B cell (primary cell): ENCODE data around the gene VAV3. TPM values are rescaled to one million over a fixed set of nuclear protein-coding genes. Genes with fewer than 3 reads are reported as not detected.

ENCODE experiments used
- ATAC-seq: fragments of 200-7000 bp; cut with Tn5 transposase; one replicate; pipeline ENCODE4 v1.10.0; 2021; ENCODE audit warnings: low read depth, mild to moderate bottlenecking, moderate number of reproducible peaks, moderate library complexity
- CTCF ChIA-PET: fragments of 350-600 bp; sonication (Branson Sonifier 250); formaldehyde crosslinking; loops from one replicate; lab custom pipeline; 2021; ENCODE audit warnings: antibody characterized with exemption, inconsistent platforms; lab: Charles Lee
- POLR2A ChIA-PET: fragments of 350-600 bp; sonication (Branson Sonifier 250); formaldehyde crosslinking; loops from one replicate; lab custom pipeline; 2021; ENCODE audit warnings: antibody characterized with exemption; lab: Charles Lee
- DNase-seq: peaks from one replicate; pipeline ENCODE4 v3.0.0; 2013
- H2AFZ ChIP-seq: 2 replicates; pipeline ENCODE4 v1.6.1; 2012; ENCODE audit warnings: mild to moderate bottlenecking, low read depth, low read length; ENCODE audit not compliant: insufficient read depth, poor library complexity, severe bottlenecking
- H3K27ac ChIP-seq, 2 donors: 1 replicate in 1 of 2; 2 replicates in 1 of 2; pipeline ENCODE4 v1.5.1; 2012 to 2013; ENCODE audit warnings: low read length in 2 of 2, mild to moderate bottlenecking in 2 of 2, moderate library complexity in 1 of 2
- H3K27me3 ChIP-seq, 4 experiments: fragments of 200-600 bp in 1 of 4; sonication (generic) in 1 of 4; replicated peaks in 1 of 4; 1 replicate in 2 of 4; 2 replicates in 2 of 4; pipeline versions ENCODE4 v1.6.1 to v1.7.0; 2013 to 2016; ENCODE audit warnings: low read length in 3 of 4, mild to moderate bottlenecking in 2 of 4, mixed read lengths in 1 of 4, moderate library complexity in 1 of 4; ENCODE audit not compliant: insufficient read depth in 4 of 4, control insufficient read depth in 3 of 4; ENCODE audit errors: control extremely low read depth in 1 of 4
- H3K36me3 ChIP-seq, 2 experiments: replicated peaks in 1 of 2; 1 replicate in 1 of 2; 2 replicates in 1 of 2; pipeline versions ENCODE4 v1.6.1 to v1.7.1; 2013; ENCODE audit warnings: low read length in 1 of 2; ENCODE audit not compliant: insufficient read depth in 2 of 2, control insufficient read depth in 1 of 2; ENCODE audit errors: control extremely low read depth in 1 of 2, extremely low read depth in 1 of 2
- H3K4me1 ChIP-seq, 2 donors: fragments of 200-600 bp in 1 of 2; sonication (generic) in 1 of 2; 1 replicate in 1 of 2; 2 replicates in 1 of 2; pipeline versions ENCODE4 v1.5.1 to v1.6.1; 2013 to 2017; ENCODE audit warnings: low read length in 2 of 2; ENCODE audit not compliant: control insufficient read depth in 2 of 2, insufficient read depth in 2 of 2
- H3K4me2 ChIP-seq: replicated peaks from 2 replicates; pipeline ENCODE3; 2012; ENCODE audit warnings: mild to moderate bottlenecking, low read depth, low read length; ENCODE audit not compliant: poor library complexity, severe bottlenecking
- H3K4me3 ChIP-seq, 5 experiments: fragments of 200-600 bp in 1 of 5; sonication (generic) in 1 of 5; 1 replicate in 3 of 5; 2 replicates in 2 of 5; pipeline versions ENCODE4 v1.5.1 to v1.7.0; 2011 to 2016; ENCODE audit warnings: low read length in 4 of 5, mild to moderate bottlenecking in 4 of 5, low read depth in 2 of 5, control low read depth in 1 of 5, moderate library complexity in 1 of 5; ENCODE audit not compliant: insufficient read depth in 1 of 5; ENCODE audit errors: control extremely low read depth in 1 of 5, extremely low read depth in 1 of 5
- H3K79me2 ChIP-seq: fragments of 200-600 bp; sonication (generic); one replicate; pipeline ENCODE4 v1.6.0; 2016; ENCODE audit warnings: low read length; ENCODE audit not compliant: control insufficient read depth, insufficient read depth
- H3K9ac ChIP-seq: fragments of 200-600 bp; sonication (generic); 2 replicates; pipeline ENCODE4 v1.6.1; 2017; ENCODE audit warnings: mild to moderate bottlenecking, low read length, moderate library complexity
- H3K9me3 ChIP-seq, 3 donors: one replicate each; pipeline versions ENCODE4 v1.6.1 to v1.7.1; 2013; ENCODE audit warnings: low read length in 2 of 3; ENCODE audit not compliant: control insufficient read depth in 2 of 3, insufficient read depth in 1 of 3; ENCODE audit errors: control extremely low read depth in 1 of 3
- H4K20me1 ChIP-seq: 2 replicates; pipeline ENCODE4 v1.6.0; 2012; ENCODE audit warnings: mild to moderate bottlenecking, low read length; ENCODE audit not compliant: insufficient read depth, control insufficient read depth, poor library complexity, severe bottlenecking
- H3K27ac Mint-ChIP-seq: one replicate; pipeline ENCODE4 v1.8.0; 2021; ENCODE audit warnings: mixed read lengths
- H3K27me3 Mint-ChIP-seq: one replicate; pipeline ENCODE4 v1.8.0; 2021; ENCODE audit warnings: mixed read lengths
- H3K4me1 Mint-ChIP-seq: one replicate; pipeline ENCODE4 v1.8.0; 2021; ENCODE audit warnings: mixed read lengths
- H3K4me3 Mint-ChIP-seq: one replicate; pipeline ENCODE4 v1.8.0; 2021; ENCODE audit warnings: mixed read lengths
- H3K9me3 Mint-ChIP-seq: one replicate; pipeline ENCODE4 v1.8.0; 2022; ENCODE audit warnings: mixed read lengths; ENCODE audit not compliant: insufficient read depth
- EZH2 ChIP-seq: IDR thresholded peaks from 2 replicates; pipeline ENCODE4 v1.6.1; 2012; ENCODE audit warnings: borderline replicate concordance, low read depth, mild to moderate bottlenecking, moderate library complexity, low read length; ENCODE audit not compliant: insufficient read depth, poor library complexity, severe bottlenecking
- WGBS: methylation state at CpG from one replicate; pipeline ENCODE4 v1.1.5; 2013; ENCODE audit warnings: missing lambda C conversion rate; ENCODE audit not compliant: insufficient coverage; 5-methylcytosine and 5-hydroxymethylcytosine counted together
- intact Hi-C: fragments of 100-400 bp; cut with micrococcal nuclease; formaldehyde crosslinking; loops from one replicate; pipeline ENCODE4 v1.10.0; 2022
- polyA plus RNA-seq: library from polyadenylated mRNA; depleted of rRNA; stranded (reverse); fragments of >200 nt; gene quantifications from 2 replicates; pipeline ENCODE4 v1.2.3, GENCODE V29; 2012
- total RNA-seq, 2 donors: library from RNA; stranded (reverse); fragments of 120-200 nt in 1 of 2; gene quantifications; 1 replicate in 1 of 2; 2 replicates in 1 of 2; pipeline versions ENCODE4 v1.2.3 to v1.2.4, GENCODE V29; 2013 to 2022
- TF ChIP-seq, protein P1 (sequence below): fragments of 200-600 bp; IDR thresholded peaks from one replicate; pipeline ENCODE4 v1.8.0; 2022; ENCODE audit warnings: antibody characterized with exemption, mild to moderate bottlenecking

The VAV3 gene
- total and polyA plus RNA-seq, 2 donors (not counting 1 experiment from before 2014, with no cell fraction given) = 14.8 to 32.5 TPM

DNA sequence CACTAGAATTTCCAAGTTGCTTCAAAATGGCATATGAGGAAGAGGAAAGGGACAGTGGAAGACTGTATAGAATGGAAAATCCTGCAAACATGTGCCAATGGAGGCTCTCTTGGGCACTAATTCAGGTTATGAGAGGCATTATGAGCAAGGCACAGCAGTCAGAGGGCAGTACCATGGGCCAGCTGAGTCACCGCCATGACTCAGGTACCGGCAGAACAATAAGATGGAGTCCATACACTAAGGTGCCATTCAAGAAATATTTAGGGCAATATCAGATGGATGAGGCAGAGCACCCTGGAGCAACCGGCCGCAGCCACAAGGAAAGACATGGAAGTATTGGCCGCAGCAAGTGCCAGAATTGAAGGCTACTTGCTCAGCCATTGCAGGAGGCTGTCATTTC lies 25.6 kb upstream of the VAV3 start:
- Histone ChIP-seq H3K36me3 (no peaks in the 10 kb centered on the region), H3K79me2 (no peaks in the 10 kb centered on the region), H4K20me1 (no peaks in the 10 kb centered on the region), H3K4me3 (no peak overlapping the region), H3K4me1 (no peaks in the 10 kb centered on the region), H3K9me3 (no peaks in the 10 kb centered on the region), H3K9ac (no peak overlapping the region), H2AFZ (no peak overlapping the region), H3K27me3 (no peaks in the 10 kb centered on the region), H3K27ac (no peak overlapping the region), H3K4me2 (no peak overlapping the region)
- Mint-ChIP-seq H3K4me3 (no peak overlapping the region), H3K4me1 (no peaks in the 10 kb centered on the region), H3K9me3 (no peaks in the 10 kb centered on the region), H3K27ac (no peak overlapping the region), H3K27me3 (no peaks in the 10 kb centered on the region)
- DNase-seq = no peak
- ATAC-seq = no peak
- ChIA-PET POLR2A (no interaction called here), CTCF (no interaction called here)
- 100% methylated on average over 5 of the region's 5 CpGs for WGBS
- intact Hi-C loops = no loop called here
- no peak for TF ChIP-seq EZH2
- TF ChIP-seq, protein P1, sequence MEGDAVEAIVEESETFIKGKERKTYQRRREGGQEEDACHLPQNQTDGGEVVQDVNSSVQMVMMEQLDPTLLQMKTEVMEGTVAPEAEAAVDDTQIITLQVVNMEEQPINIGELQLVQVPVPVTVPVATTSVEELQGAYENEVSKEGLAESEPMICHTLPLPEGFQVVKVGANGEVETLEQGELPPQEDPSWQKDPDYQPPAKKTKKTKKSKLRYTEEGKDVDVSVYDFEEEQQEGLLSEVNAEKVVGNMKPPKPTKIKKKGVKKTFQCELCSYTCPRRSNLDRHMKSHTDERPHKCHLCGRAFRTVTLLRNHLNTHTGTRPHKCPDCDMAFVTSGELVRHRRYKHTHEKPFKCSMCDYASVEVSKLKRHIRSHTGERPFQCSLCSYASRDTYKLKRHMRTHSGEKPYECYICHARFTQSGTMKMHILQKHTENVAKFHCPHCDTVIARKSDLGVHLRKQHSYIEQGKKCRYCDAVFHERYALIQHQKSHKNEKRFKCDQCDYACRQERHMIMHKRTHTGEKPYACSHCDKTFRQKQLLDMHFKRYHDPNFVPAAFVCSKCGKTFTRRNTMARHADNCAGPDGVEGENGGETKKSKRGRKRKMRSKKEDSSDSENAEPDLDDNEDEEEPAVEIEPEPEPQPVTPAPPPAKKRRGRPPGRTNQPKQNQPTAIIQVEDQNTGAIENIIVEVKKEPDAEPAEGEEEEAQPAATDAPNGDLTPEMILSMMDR = no peak

DNA sequence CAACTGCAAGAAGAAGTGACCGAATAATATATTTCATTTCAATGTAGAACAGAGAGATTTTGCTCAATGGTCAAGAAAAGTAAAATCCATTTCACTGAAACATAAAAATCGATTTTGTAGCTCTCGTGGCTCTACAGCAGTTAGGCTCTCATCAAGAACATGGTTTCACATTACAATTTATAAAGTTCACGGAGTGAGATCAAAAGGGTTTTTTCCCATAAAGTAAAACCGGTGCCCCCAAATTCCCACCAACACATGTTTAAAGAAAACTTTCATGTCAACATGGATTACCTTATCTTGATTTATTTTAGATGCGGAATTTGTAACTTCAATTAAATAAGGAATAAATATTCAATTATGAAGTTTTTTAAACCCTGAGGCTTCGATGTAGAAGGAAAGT lies 16.3 kb upstream of the VAV3 start:
- H3K27me3 Mint-ChIP-seq = no peaks in the 10 kb centered on the region
- peaks cover 24% of the 10 kb centered on the region for H3K4me1 Mint-ChIP-seq
- no peaks in the 10 kb centered on the region for H3K9me3 Mint-ChIP-seq
- Histone ChIP-seq H3K79me2 (peaks cover 57% of the 10 kb centered on the region), H3K9me3 (no peaks in the 10 kb centered on the region), H3K4me2 (no peak overlapping the region), H3K4me1 (peaks cover 0 to 5% of the 10 kb centered on the region in 2 donors), H3K27me3 (no peaks in the 10 kb centered on the region), H3K36me3 (peaks cover 0 to 2% of the 10 kb centered on the region in 2 experiments), H4K20me1 (peaks cover 3% of the 10 kb centered on the region), H3K9ac (no peak overlapping the region), H2AFZ (no peak overlapping the region), H3K27ac (no peak overlapping the region), H3K4me3 (no peak overlapping the region)
- no peak overlapping the region for H3K27ac Mint-ChIP-seq
- ATAC-seq (no peak), DNase-seq (no peak)
- TF ChIP-seq, protein P1 = no peak
- no peak for TF ChIP-seq EZH2
- ChIA-PET CTCF (no interaction called here), POLR2A (no interaction called here)
- no peak overlapping the region for H3K4me3 Mint-ChIP-seq
- intact Hi-C loops = loop anchor here (2.0 to 5.0 kb wide), 2 partner anchors 14 to 96 kb away; no protein-coding TSS in a partner anchor
- 100% methylated on average over 2 of the region's 7 CpGs for WGBS
